ENCODE data around the gene TCP11L2. TPM values are rescaled to one million over a fixed set of nuclear protein-coding genes. Genes with fewer than 3 reads are reported as not detected.

TCP11L2 gene
- total RNA-seq, 1 experiment from 2014 or later, result 6.1 TPM

- H2BK12ac ChIP-seq (ENCODE audit: insufficient read length, low read depth, low read length), result no peak overlapping the region
These were observed 30.0 kb downstream of the TCP11L2 start for GRCh38 chr12:106332536-106332935.

More at GRCh38 chr12:106332536-106332935, 30.0 kb downstream of the TCP11L2 start:
- Histone ChIP-seq H3K9ac (ENCODE audit: extremely low read depth, insufficient read length, low read length) (no peak overlapping the region), H2AFZ (ENCODE audit: low read length) (no peak overlapping the region), H3T11ph (ENCODE audit: low read length) (no peak overlapping the region), H3K4ac (ENCODE audit: low read depth, low read length) (no peak overlapping the region), H2BK20ac (ENCODE audit: low read depth, low read length, poor library complexity, severe bottlenecking) (no peak overlapping the region), H3K27ac (ENCODE audit: insufficient read length, low read depth, low read length) (no peak overlapping the region), H3K18ac (ENCODE audit: insufficient read length, low read depth, low read length) (no peak overlapping the region), H3K23me2 (ENCODE audit: insufficient read length, low read depth, low read length, poor library complexity, severe bottlenecking) (no peaks in the 10 kb centered on the region), H4K5ac (ENCODE audit: insufficient read length, low read depth, low read length) (no peak overlapping the region), H2AK5ac (ENCODE audit: insufficient read length, low read length) (no peak overlapping the region), H2BK120ac (ENCODE audit: low read depth, low read length, poor library complexity, severe bottlenecking) (no peak overlapping the region), H3K4me1 (ENCODE audit: insufficient read depth, low read length) (no peaks in the 10 kb centered on the region; the same call in none of the 2 replicates), H3K79me1 (ENCODE audit: insufficient read depth, low read depth, low read length, poor library complexity, severe bottlenecking) (no peaks in the 10 kb centered on the region), H3K14ac (ENCODE audit: insufficient read depth, low read length) (no peak overlapping the region), H3K56ac (ENCODE audit: insufficient read length, low read depth, low read length) (no peak overlapping the region), H3K27me3 (ENCODE audit: insufficient read depth, low read length) (no peaks in the 10 kb centered on the region; the same call in 1 of the 2 replicates), H3K23ac (ENCODE audit: insufficient read length, low read depth, low read length) (no peak overlapping the region), H2BK15ac (ENCODE audit: low read depth, low read length) (no peak overlapping the region), H4K8ac (replicated peaks; ENCODE audit: insufficient read length, low read depth, low read length) (no peak overlapping the region), H3K79me2 (ENCODE audit: insufficient read depth, low read length) (no peaks in the 10 kb centered on the region), H4K91ac (ENCODE audit: insufficient read length, low read depth, low read length) (no peak overlapping the region), H4K20me1 (ENCODE audit: control insufficient read depth, insufficient read depth, insufficient read length) (no peaks in the 10 kb centered on the region), H3K4me2 (ENCODE audit: insufficient read depth, insufficient read length, low read length) (no peak overlapping the region), H2BK5ac (ENCODE audit: insufficient read length, low read length) (no peak overlapping the region), H3K9me3 (ENCODE audit: control insufficient read depth, low read depth, low read length) (no peaks in the 10 kb centered on the region)
- TF ChIP-seq, protein P1, sequence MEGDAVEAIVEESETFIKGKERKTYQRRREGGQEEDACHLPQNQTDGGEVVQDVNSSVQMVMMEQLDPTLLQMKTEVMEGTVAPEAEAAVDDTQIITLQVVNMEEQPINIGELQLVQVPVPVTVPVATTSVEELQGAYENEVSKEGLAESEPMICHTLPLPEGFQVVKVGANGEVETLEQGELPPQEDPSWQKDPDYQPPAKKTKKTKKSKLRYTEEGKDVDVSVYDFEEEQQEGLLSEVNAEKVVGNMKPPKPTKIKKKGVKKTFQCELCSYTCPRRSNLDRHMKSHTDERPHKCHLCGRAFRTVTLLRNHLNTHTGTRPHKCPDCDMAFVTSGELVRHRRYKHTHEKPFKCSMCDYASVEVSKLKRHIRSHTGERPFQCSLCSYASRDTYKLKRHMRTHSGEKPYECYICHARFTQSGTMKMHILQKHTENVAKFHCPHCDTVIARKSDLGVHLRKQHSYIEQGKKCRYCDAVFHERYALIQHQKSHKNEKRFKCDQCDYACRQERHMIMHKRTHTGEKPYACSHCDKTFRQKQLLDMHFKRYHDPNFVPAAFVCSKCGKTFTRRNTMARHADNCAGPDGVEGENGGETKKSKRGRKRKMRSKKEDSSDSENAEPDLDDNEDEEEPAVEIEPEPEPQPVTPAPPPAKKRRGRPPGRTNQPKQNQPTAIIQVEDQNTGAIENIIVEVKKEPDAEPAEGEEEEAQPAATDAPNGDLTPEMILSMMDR (conservative IDR thresholded peaks at IDR 0.05), result no peak
- H3K27me3 Mint-ChIP-seq (ENCODE audit: low read depth), result peaks cover 18% of the 10 kb centered on the region
- H3K27ac Mint-ChIP-seq, result no peak overlapping the region
- peaks cover 31 to 33% of the 10 kb centered on the region in 2 experiments for H3K4me1 Mint-ChIP-seq
- H3K36me3 Mint-ChIP-seq (ENCODE audit: insufficient read depth in 1 of 3, low read depth in 3 of 3), result peaks cover 0 to 8% (median 0%) of the 10 kb centered on the region in 3 experiments; a peak in 1 of 7 replicates
- DNase-seq, result no peak
- no peak overlapping the region for H3K4me3 Mint-ChIP-seq
- peaks cover 0 to 6% of the 10 kb centered on the region in 2 experiments; a peak in 3 of 5 replicates for H3K9me3 Mint-ChIP-seq
